Measurements from ENCODE around the gene NKX2-8.
A peak's percentile ranks its signal among the peaks of the same experiment; 100 is the strongest.
"Not testable (repeated sequence)": the region's sequence is repeated elsewhere in the genome, so short reads cannot be mapped to it uniquely, and the experiment has no call there.

NKX2-8 gene

GRCh38 chr14:36579573-36580140, 2.8 kb downstream of the NKX2-8 start:
- DNase-seq, result no peak

- no peak for DNase-seq
Observed at GRCh38 chr14:36579001-36579555, 3.3 kb downstream of the NKX2-8 start.

- DNase-seq, result no peak
Observed at GRCh38 chr14:36570065-36570464, 12.3 kb downstream of the NKX2-8 start.

GRCh38 chr14:36556811-36557433, 25.5 kb downstream of the NKX2-8 start:
- DNase-seq, result peak; percentile 35 to 43

- no peak for DNase-seq
Observed at GRCh38 chr14:36555998-36556743, 26.2 kb downstream of the NKX2-8 start.

- DNase-seq, result no peak
Observed at GRCh38 chr14:36553656-36554260, 28.7 kb downstream of the NKX2-8 start.

GRCh38 chr14:36550899-36551298, 31.5 kb downstream of the NKX2-8 start:
- DNase-seq, result no peak

GRCh38 chr14:36544280-36544679, 38.1 kb downstream of the NKX2-8 start:
- DNase-seq, result not testable (repeated sequence)

- no peak for DNase-seq
Observed at GRCh38 chr14:36538051-36538450, 44.4 kb downstream of the NKX2-8 start.
